CD4-positive, alpha-beta T cell (primary cell): ENCODE measurements around the gene HIBADH. TPM values are rescaled to one million over a fixed set of nuclear protein-coding genes. Genes with fewer than 3 reads are reported as not detected.

Source experiments
- ATAC-seq: fragments of 200-7000 bp; cut with Tn5 transposase; one replicate; pipeline ENCODE4 v1.10.0; 2022; ENCODE audit warnings: mild to moderate bottlenecking; ENCODE audit not compliant: poor library complexity
- CTCF ChIA-PET: fragments of 350-600 bp; sonication (Branson Sonifier 250); formaldehyde crosslinking; loops from one replicate; lab custom pipeline; 2021; ENCODE audit warnings: antibody characterized with exemption, inconsistent platforms; lab: Charles Lee
- POLR2A ChIA-PET: fragments of 350-600 bp; sonication (Branson Sonifier 250); formaldehyde crosslinking; loops from one replicate; lab custom pipeline; 2021; ENCODE audit warnings: antibody characterized with exemption, inconsistent platforms; lab: Charles Lee
- DNase-seq, 14 experiments: peaks; one replicate each; pipeline ENCODE4 v3.0.0-alpha.2; 2013 to 2020; ENCODE audit warnings: mixed read lengths in 2 of 14
- H3K27ac ChIP-seq, 2 donors: one replicate each; pipeline versions ENCODE4 v1.5.1 to v1.7.0; 2013; ENCODE audit warnings: low read length in 2 of 2, low read depth in 1 of 2, mild to moderate bottlenecking in 1 of 2
- H3K27me3 ChIP-seq, 2 experiments: 1 replicate in 1 of 2; 2 replicates in 1 of 2; pipeline versions ENCODE4 v1.6.1 to v1.7.0; 2013; ENCODE audit warnings: low read length in 2 of 2, control low read depth in 1 of 2, mild to moderate bottlenecking in 1 of 2, moderate library complexity in 1 of 2; ENCODE audit not compliant: insufficient read depth in 2 of 2, control insufficient read depth in 1 of 2
- H3K36me3 ChIP-seq: one replicate; pipeline ENCODE4 v1.6.1; 2013; ENCODE audit warnings: low read length, control low read depth; ENCODE audit not compliant: insufficient read depth
- H3K4me1 ChIP-seq: one replicate; pipeline ENCODE4 v1.6.1; 2013; ENCODE audit warnings: low read length, control low read depth; ENCODE audit not compliant: insufficient read depth
- H3K4me3 ChIP-seq: one replicate; pipeline ENCODE4 v1.5.1; 2013; ENCODE audit warnings: mild to moderate bottlenecking, low read length, moderate library complexity
- H3K9me3 ChIP-seq, 2 experiments: 1 replicate in 1 of 2; 2 replicates in 1 of 2; pipeline versions ENCODE4 v1.6.1 to v1.7.0; 2013; ENCODE audit warnings: low read length in 2 of 2, mild to moderate bottlenecking in 2 of 2, control low read depth in 1 of 2, moderate library complexity in 1 of 2; ENCODE audit not compliant: control insufficient read depth in 1 of 2, insufficient read depth in 1 of 2
- H3K27ac Mint-ChIP-seq: one replicate; pipeline ENCODE4 v1.8.0; 2020; ENCODE audit warnings: mixed read lengths
- H3K27me3 Mint-ChIP-seq: one replicate; pipeline ENCODE4 v1.8.0; 2021; ENCODE audit warnings: mixed read lengths
- H3K36me3 Mint-ChIP-seq: one replicate; pipeline ENCODE4 v1.8.0; 2021; ENCODE audit warnings: low read depth, mixed read lengths
- H3K4me1 Mint-ChIP-seq: one replicate; pipeline ENCODE4 v1.8.0; 2021; ENCODE audit warnings: low read depth, mixed read lengths
- H3K4me3 Mint-ChIP-seq: one replicate; pipeline ENCODE4 v1.8.0; 2020; ENCODE audit warnings: mild to moderate bottlenecking, mixed read lengths
- H3K9me3 Mint-ChIP-seq: one replicate; pipeline ENCODE4 v1.8.0; 2020; ENCODE audit warnings: mixed read lengths
- CTCF ChIP-seq: fragments of 200-600 bp; IDR thresholded peaks from one replicate; pipeline ENCODE4 v1.8.0; 2022; ENCODE audit warnings: antibody characterized with exemption, mild to moderate bottlenecking
- intact Hi-C, 2 experiments: fragments of 100-400 bp; cut with DNase I in 1 of 2; cut with micrococcal nuclease in 1 of 2; formaldehyde crosslinking; loops; one replicate each; pipeline versions ENCODE4 v1.15.1 to v1.9.0; 2023 to 2025; cut with DNase I, micrococcal nuclease
- total RNA-seq, 174 experiments: library from RNA in 2 of 174; stranded (reverse) in 2 of 174; gene quantifications; one replicate each; pipeline ENCODE4 v1.2.3 and lab custom pipeline; 2021 to 2026

HIBADH gene
- total RNA-seq, 2 experiments from 2014 or later = 6.3 to 8.4 TPM

DNA sequence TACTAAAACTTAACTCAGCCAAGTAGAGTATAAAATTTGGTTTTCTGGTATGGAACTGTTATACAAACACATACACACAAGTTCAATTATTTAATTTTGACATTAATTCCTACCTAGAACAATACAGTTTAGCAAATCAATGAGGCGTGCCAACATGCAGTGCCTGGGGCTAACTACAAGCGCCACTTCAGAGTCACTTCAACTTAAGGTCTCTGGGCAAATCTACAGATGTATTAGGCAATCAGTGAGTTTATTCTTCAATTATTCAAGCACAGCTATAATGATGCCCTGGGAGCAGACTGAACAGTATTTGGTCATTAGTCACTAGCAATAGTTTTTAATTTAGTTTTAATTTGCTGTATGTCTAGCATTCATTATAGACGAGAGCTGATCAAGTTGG is 51.6 kb downstream of the HIBADH start:
- no peak overlapping the region for H3K27ac Mint-ChIP-seq
- H3K4me1 Mint-ChIP-seq = no peaks in the 10 kb centered on the region
- no peaks in the 10 kb centered on the region for H3K36me3 ChIP-seq
- no peaks in the 10 kb centered on the region for H3K27me3 Mint-ChIP-seq
- H3K9me3 ChIP-seq = no peaks in the 10 kb centered on the region
- no peaks in the 10 kb centered on the region for H3K4me1 ChIP-seq
- ATAC-seq (no peak), DNase-seq (no peak)
- H3K4me3 ChIP-seq = no peak overlapping the region
- H3K4me3 Mint-ChIP-seq = no peak overlapping the region
- H3K27me3 ChIP-seq = no peaks in the 10 kb centered on the region
- TF ChIP-seq CTCF = no peak
- no peak overlapping the region for H3K27ac ChIP-seq
- CTCF ChIA-PET = no interaction called here
- H3K36me3 Mint-ChIP-seq = peaks cover 6% of the 10 kb centered on the region
- intact Hi-C loops = no loop called here
- no peaks in the 10 kb centered on the region for H3K9me3 Mint-ChIP-seq
- POLR2A ChIA-PET = interaction anchor here (0.6 kb wide), 1 partner anchor 419 kb away, joined by 3 read pairs; no protein-coding TSS in a partner anchor

DNA sequence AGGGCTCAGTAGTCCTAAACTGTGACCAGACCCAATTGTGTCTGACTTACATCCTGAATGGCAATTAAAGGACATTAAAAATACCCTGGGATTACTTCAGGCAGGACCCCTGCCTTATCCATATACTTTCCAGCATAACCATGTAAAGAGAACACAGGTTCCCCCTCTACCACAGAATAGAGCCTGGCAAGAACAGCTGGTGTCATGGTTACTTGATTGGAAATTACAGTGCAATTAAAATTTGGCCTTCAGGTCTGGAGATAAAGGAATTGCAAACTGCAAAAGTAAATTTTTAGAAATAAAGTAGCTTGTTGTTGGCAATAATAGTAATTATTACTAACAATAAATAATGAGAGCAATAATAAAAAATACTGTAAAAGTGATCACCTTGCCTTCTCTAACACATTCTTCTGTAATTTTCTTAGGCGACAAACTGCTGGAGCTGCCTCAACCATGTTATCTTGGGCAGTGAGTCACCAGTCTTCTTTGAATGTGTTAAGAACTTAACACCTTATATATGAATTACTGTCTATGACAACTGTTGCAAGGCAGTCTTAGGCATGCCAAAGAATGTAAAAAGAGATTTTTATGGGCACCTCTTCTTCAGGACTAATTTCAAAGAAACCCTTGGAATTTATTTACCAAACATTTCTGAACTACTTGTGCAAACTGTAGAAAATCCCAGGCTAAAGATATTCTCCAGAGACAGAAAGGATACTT is 53.7 kb downstream of the HIBADH start:
- CTCF ChIA-PET = no interaction called here
- Mint-ChIP-seq H3K9me3 (no peaks in the 10 kb centered on the region), H3K4me1 (no peaks in the 10 kb centered on the region), H3K4me3 (no peak overlapping the region), H3K36me3 (no peaks in the 10 kb centered on the region), H3K27ac (no peak overlapping the region), H3K27me3 (no peaks in the 10 kb centered on the region)
- no peaks in the 10 kb centered on the region for H3K27me3 ChIP-seq
- TF ChIP-seq CTCF = no peak
- H3K9me3 ChIP-seq = no peaks in the 10 kb centered on the region
- intact Hi-C loops = no loop called here
- no peak overlapping the region for H3K4me3 ChIP-seq
- H3K36me3 ChIP-seq = no peaks in the 10 kb centered on the region
- no peaks in the 10 kb centered on the region for H3K4me1 ChIP-seq
- ATAC-seq (no peak), DNase-seq (no peak)
- no peak overlapping the region for H3K27ac ChIP-seq
- POLR2A ChIA-PET = no interaction called here

DNA sequence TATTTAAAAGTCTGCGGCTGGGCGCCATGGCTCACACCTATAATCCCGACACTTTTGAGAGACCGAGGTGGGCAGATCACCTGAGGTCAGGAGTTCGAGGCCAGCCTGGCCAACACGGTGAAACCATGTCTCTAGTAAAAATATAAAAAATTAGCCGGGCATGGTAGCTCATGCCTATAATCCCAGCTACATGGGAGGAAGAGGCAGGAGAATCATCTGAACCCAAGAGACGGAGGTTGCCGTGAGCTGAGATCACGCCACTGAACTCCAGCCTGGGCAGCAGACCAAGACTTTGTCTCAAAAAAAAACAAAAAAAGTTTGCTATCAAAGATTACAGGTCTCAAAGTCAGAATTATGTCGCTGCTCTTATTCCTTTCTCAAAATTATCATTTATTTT is 55.5 kb downstream of the HIBADH start:
- H3K36me3 ChIP-seq = no peaks in the 10 kb centered on the region
- POLR2A ChIA-PET = no interaction called here
- intact Hi-C loops = no loop called here
- Mint-ChIP-seq H3K36me3 (no peaks in the 10 kb centered on the region), H3K27me3 (no peaks in the 10 kb centered on the region), H3K4me1 (no peaks in the 10 kb centered on the region), H3K27ac (no peak overlapping the region), H3K9me3 (no peaks in the 10 kb centered on the region), H3K4me3 (no peak overlapping the region)
- DNase-seq = no peak
- H3K9me3 ChIP-seq = no peaks in the 10 kb centered on the region
- TF ChIP-seq CTCF = no peak
- ATAC-seq = no peak
- no peaks in the 10 kb centered on the region for H3K27me3 ChIP-seq
- no peaks in the 10 kb centered on the region for H3K4me1 ChIP-seq
- CTCF ChIA-PET = interaction anchor here (0.8 kb wide), 1 partner anchor 27 kb away, joined by 3 read pairs; no protein-coding TSS in a partner anchor
- no peak overlapping the region for H3K4me3 ChIP-seq
- no peak overlapping the region for H3K27ac ChIP-seq
